Ammon's horn (tissue), 1 donor: Measurements from ENCODE around the gene TMEM222.
"Not testable (repeated sequence)": the region's sequence is repeated elsewhere in the genome, so short reads cannot be mapped to it uniquely, and the experiment has no call there.

Experiments used
- DNase-seq: peaks from one replicate; pipeline ENCODE4 v3.0.0-alpha.2; 2016; ENCODE audit warnings: low spot score

The TMEM222 gene

GRCh38 chr1:27321813-27322568 is at the start of gene TMEM222:
Gene TMEM222, plus strand, starts transcription at chr1:27322163. Its CDS starts 35 bp downstream, at chr1:27322198.
- peak; percentile 98 for DNase-seq

- no peak for DNase-seq
Measured at GRCh38 chr1:27274204-27274603, 47.8 kb upstream of the TMEM222 start.

GRCh38 chr1:27275696-27276095 is 46.3 kb upstream of the TMEM222 start:
- no peak for DNase-seq

- DNase-seq, result peak; percentile 89
Measured at GRCh38 chr1:27284425-27285273, 37.3 kb upstream of the TMEM222 start.

GRCh38 chr1:27285274-27285660 is 36.7 kb upstream of the TMEM222 start:
- DNase-seq, result no peak

- DNase-seq, result not testable (repeated sequence)
Measured at GRCh38 chr1:27285821-27286220, 36.1 kb upstream of the TMEM222 start.

- not testable (repeated sequence) for DNase-seq
Measured at GRCh38 chr1:27289125-27289524, 32.8 kb upstream of the TMEM222 start.

- no peak for DNase-seq
Measured at GRCh38 chr1:27290581-27290980, 31.4 kb upstream of the TMEM222 start.

- no peak for DNase-seq
Measured at GRCh38 chr1:27292106-27292505, 29.9 kb upstream of the TMEM222 start.

GRCh38 chr1:27293915-27294314 is 28.0 kb upstream of the TMEM222 start:
- DNase-seq, result no peak

- peak; percentile 60 for DNase-seq
Measured at GRCh38 chr1:27296773-27297291, 25.1 kb upstream of the TMEM222 start.

- DNase-seq, result no peak
Measured at GRCh38 chr1:27297903-27298302, 24.1 kb upstream of the TMEM222 start.

GRCh38 chr1:27298632-27299384 is 23.2 kb upstream of the TMEM222 start:
- DNase-seq, result no peak

GRCh38 chr1:27299385-27300271 is 22.3 kb upstream of the TMEM222 start:
- DNase-seq, result peak; percentile 76

GRCh38 chr1:27300341-27301051 is 21.5 kb upstream of the TMEM222 start:
- peak; percentile 95 for DNase-seq

GRCh38 chr1:27301052-27301422 is 20.9 kb upstream of the TMEM222 start:
- DNase-seq, result no peak

GRCh38 chr1:27301582-27302199 is 20.3 kb upstream of the TMEM222 start:
- no peak for DNase-seq

- DNase-seq, result no peak
Measured at GRCh38 chr1:27302612-27303011, 19.4 kb upstream of the TMEM222 start.

GRCh38 chr1:27303509-27303908 is 18.5 kb upstream of the TMEM222 start:
- no peak for DNase-seq

- DNase-seq, result no peak
Measured at GRCh38 chr1:27306071-27306470, 15.9 kb upstream of the TMEM222 start.
